Hindlimb muscle (tissue), 1 donor: Measurements from ENCODE around the gene DLD. TPM values are rescaled to one million over a fixed set of nuclear protein-coding genes. Genes with fewer than 3 reads are reported as not detected.
"Not testable (repeated sequence)": the region's sequence is repeated elsewhere in the genome, so short reads cannot be mapped to it uniquely, and the experiment has no call there.

ENCODE experiments used
- DNase-seq: peaks from one replicate; pipeline ENCODE4 v3.0.0-alpha.2; 2013
- polyA plus RNA-seq: library from polyadenylated mRNA; unstranded; fragments of 120-200 nt; gene quantifications from one replicate; pipeline ENCODE4 v1.2.1, GENCODE V29; 2013; ENCODE audit not compliant: insufficient read length

The DLD gene
- polyA plus RNA-seq, 1 donor: 77.9 TPM

GRCh38 chr7:107917763-107918651, 27.0 kb downstream of the DLD start:
- DNase-seq: no peak

DNA sequence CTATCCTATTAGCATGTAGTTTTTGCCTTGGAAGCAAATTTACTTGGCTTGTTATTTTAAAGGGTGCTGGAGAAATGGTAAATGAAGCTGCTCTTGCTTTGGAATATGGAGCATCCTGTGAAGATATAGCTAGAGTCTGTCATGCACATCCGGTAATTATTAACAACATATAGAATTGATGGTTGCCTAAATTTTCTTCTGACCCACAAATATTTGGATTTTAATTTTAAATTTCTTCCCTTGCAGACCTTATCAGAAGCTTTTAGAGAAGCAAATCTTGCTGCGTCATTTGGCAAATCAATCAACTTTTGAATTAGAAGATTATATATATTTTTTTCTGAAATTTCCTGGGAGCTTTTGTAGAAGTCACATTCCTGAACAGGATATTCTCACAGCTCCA, 28.0 kb downstream of the DLD start:
- DNase-seq: no peak

DNA sequence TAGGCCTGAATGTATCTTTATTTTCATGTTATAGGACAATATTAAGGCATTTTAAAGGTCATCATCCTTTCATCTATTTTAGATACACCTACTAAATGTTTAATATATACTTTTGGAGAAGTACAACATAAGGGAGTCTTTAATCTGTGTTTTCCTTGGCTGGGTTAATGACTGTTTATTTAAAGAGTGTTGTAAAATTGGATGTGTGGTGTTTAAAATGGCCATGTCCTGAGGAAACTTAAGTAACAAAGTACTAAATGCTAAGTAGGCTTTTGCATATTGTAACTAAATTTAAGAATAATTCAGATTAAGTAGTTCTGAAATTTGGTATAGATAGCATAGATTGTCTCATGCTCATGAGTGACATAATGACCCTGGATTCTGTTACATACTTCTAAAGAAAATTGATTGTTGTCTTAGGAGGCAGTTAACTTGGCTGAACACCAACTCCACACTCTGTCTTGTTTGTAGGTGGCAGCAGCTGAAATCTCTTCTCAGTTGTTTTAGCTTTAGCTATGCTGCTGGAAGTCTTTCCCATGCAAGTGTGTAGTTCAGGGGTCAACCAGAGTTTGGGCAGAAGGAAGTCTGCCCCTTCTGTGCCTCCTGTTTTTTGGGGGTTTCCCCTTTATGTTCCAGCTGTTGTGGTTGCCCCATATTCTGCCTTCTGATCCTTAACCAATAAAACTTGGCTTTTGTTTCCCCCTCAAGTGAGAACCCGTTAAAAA, 29.2 kb downstream of the DLD start:
- DNase-seq: no peak

- DNase-seq: not testable (repeated sequence)
These were observed 30.8 kb downstream of the DLD start for GRCh38 chr7:107921826-107922225.

GRCh38 chr7:107922886-107923285, 31.9 kb downstream of the DLD start:
- no peak for DNase-seq

DNA sequence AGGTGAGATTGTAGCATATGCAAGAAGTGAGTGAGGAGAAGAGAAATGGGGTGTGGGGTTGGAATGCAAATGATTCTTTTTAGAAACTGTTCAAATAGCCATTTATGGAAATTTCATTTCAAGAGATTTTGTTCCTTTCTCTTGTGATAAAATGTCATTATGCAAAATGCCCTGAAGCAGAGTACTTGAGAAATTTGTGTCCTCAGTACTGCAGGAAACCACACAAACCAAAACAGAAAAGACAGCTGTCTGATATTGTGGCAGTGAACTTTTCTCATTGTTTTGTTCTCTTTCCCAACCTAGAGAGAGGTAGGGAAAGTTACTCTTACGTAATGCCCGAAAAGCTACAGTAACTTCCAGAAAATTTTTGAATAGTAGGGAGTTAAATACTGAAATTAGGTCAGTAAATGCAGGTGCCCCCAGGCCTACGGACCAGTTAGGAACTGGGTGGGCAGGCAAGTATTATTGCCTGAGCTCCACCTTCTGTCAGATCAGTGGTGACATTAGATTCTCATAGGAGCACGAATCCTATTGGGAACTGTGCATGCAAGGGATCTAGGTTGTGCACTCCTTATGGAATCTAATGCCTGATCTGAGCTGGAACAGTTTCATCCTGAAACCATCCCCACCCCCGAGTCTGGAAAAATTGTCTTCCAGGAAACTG, 34.0 kb downstream of the DLD start:
- DNase-seq: no peak

DNA sequence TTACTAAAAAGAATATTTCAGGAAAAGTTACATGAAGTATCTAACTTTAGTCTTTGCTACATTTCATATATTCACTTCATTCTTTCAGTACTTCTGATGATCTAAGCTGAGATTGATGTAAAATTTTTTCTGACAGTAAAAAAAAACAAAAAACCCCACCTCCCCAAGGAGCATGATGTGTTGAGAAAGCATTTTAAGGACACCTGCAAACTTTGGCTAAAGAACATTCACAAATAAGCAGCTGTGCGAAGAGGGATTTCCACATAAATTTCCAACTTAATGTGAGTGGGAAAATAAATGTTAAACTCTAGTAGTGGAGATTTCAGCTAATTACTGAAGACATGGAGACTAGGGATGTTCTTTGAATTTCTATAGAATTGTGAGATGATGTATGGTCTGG, 35.5 kb downstream of the DLD start:
- peak; percentile 40 for DNase-seq

- no peak for DNase-seq
These were observed 40.9 kb downstream of the DLD start for GRCh38 chr7:107931740-107932515.

- no peak for DNase-seq
These were observed 41.8 kb downstream of the DLD start for GRCh38 chr7:107932805-107933204.

- DNase-seq: no peak
These were observed 42.5 kb downstream of the DLD start for GRCh38 chr7:107933386-107934013.

DNA sequence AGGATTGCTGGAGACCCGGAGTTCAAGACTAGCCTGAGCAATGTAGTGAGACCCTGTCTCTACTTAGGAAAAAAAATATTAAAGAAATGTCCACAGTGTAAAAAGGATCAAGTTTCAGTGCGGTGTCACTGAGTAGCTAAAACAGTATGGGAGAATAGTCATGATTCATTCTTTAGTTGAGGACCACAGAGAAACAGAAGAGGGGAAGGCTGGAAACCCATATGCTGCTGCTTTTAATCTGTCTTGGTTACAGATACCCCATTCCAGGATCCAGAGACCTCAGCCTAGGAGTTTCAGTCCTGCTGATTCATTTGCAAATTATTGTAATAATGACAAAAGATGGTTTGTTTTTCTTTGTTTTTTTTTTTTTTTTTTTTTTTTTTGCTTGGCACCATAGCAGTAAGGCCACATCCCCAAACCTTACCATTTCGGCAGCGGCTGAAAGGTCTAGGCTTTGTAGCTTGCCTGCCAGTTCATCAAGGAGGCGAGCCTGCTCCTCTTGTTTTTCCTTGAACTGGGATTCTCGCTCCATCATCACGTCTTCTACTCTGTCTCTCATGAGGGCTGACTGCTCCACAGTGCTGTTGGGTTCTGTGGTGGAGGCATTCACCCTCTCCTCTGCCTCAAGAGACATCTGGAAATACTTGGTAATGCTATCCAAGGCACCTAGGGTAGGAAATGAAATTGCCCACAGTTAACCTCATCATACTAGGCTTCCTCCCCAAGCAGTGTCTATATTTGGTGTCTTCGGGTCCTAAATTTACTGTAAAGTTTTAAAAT, 44.2 kb downstream of the DLD start:
- no peak for DNase-seq

DNA sequence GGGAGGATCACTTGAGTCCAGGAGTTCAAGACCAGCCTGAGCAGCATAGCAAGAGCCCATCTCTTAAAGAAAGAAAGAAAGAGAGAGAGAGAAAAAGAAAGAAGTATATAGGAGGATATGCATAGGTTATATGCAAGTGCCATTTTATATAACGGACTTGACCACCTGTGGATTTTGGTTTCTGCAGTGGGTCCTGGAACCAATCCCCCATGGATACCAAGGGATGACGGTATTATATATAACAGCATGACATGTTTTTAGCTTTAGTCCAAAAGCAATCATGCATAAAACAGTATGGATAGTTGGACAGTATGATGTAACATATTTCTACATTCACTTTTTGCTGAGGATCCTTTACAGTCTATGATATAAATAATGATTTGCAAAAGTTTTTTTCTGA, 45.3 kb downstream of the DLD start:
- DNase-seq: no peak

GRCh38 chr7:107937531-107937930, 46.5 kb downstream of the DLD start:
- no peak for DNase-seq

DNA sequence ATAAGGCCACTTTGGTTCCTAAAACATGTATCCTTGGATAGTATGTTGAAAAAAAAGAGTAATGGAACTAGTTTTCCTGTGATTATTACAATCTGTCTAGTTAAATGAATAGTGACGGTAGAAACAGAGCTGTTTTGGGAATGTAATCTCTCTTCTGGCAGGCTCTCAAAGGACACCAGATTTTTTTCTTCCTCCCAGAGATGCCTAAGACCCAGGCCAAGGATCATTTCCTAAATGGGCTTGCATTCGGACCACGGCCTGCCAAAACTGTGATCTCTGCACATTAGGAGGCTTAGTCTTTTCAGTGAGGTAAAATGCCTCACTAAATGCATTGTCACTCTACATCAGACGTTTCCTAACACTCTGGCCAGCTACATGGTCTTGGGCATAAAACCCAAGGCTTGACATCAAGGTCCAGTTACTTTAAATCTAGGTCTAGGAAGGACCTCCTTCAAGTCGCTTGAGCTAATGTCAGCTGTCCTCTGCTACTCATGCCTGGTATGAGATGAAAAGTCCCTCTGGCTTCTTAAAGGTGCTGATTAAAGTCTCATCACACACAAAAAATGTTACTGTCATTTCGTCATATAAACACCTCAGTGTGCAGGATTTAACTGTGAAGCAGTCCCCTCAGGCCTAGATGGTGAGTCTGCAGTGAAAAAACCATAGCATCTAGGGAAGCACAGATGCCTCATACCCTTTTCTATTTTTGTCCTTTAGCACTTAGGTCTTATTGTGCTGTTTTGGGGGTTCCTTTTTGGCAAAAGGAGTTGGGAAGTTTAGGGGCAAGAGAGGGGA, 47.7 kb downstream of the DLD start:
- no peak for DNase-seq

DNA sequence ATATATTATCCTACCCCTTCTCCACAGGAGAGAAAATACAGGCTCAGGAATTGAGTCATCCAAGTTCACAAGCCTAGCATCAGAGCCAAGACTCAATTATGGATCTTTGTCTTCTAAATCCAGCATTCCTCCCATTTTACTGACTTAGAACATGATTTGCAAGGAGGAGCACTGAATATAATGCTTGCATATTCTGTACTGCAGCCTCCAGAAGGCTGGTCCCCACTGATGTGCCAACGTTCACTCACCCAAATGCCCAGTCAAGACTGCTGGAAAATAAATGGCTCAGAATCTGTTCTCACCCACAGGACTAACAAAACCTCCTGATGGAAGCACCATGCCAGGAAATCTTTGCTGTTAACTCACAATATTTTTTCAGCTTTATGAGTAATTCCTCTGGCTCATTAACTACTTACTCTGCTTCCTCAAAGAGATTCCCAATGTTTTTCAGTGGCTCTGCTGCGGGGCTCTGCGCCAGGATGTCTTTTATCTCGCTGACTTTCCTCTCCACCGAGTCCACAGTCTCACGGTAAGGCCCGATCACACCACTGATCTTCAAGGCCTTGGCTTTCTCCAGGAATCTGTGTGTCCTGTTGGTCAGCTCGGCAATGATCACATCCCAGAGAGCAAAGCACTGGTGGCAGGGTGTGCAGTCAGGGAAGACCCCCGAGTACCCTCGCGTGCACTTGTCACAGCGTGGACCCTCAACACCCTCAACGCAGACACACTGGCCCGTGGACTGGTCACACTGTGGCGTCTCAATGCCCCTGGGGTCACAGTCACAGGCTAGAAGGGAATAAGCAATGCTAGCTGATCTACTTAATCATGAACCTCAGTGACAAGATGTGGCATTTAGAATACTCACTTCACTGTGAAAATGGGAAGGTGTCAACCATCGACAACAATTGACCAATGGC, 48.8 kb downstream of the DLD start:
- no peak for DNase-seq

DNA sequence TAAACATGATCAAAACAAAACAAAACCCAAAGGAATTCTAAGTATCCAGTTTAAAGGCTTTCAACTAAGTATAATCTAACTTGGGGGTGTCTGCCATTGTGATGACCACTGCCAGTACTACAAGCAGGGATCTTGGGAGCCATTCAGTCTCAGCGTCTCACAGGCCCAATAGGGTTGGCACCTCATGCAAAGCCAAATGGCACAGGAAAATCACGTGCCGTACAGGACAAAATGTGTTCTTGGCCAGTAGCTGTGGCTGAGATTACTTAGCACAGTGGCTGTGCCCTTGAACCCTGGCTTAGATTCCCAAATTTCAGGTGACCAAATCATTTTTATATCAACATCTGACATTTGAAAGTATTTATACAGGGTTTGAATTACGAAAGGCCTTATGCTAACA, 50.0 kb downstream of the DLD start:
- no peak for DNase-seq

DNA sequence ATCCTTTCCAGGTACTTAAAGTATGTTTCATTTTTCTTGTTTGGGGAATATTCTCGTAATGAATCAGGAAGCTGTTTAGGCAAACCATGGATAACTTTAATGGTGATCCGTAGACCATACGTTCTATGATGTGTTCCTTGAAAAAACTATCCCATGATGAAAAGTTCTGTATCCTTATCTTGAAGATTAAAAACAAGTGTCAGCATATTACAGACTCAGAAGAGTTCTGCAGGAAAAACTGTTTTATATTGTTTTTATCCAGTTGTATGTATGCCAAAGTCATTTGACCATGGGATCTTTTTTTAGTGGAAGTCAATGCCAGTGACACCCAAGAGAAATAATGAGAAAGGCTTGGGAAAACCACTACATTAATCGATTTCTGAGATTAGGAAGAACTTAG, 52.0 kb downstream of the DLD start:
- DNase-seq: no peak

DNA sequence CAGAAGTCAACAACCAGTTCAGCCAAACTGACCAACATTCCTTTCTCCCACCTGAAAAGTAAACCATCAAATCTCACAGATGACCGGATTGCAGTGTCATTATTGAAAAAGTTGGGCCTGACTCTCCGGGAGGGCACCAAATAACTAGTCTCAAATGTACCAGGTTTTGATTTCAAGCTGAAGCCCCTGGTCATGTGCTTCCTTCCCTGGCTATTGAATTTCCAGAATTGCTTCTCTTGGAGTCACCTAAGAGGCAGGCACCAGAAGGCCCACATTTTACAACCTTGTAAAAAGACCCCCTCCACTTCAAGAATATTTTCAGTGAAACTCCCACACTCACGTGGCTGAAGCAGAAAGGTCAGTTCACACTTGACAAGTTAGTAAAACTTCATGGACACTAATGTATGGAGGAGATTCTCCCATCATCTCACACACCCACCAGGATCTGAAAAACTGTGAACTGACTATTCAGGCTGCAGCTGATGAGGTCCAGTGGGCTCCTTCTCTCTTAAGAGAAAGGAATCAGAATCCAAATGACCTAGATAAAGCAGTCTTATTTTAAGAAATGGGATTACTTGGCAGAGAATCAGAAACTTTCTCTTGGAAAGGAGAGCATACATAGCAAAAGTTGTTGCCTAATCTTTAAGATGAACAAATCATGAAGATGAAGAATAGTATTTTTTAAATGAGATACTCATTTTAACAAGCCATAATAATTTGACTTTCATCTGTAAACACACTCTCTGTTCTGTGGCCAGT, 53.6 kb downstream of the DLD start:
- no peak for DNase-seq

DNA sequence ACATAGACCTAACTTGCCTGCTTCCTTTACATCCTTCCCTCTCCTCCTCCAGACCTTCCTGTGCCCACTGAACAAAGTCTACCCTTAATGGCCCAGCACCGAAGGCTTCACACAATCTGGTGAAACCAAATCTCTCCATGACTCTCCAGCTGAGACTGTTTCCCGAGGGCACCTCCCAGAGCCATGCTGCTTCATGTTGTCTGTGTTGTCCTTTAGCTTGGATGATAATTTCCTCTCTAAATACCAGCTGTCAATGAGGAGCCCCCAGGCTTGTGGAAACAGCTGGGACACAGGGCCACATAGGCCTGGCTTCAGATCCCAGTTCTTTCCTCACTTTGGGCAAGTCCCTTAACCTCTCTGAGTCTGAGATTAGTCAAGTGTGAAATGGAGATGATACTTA, 54.3 kb downstream of the DLD start:
- no peak for DNase-seq
